A172 (cell line): ENCODE results near the gene HSPA4. TPM values are rescaled to one million over a fixed set of nuclear protein-coding genes. Genes with fewer than 3 reads are reported as not detected.
"Not testable (repeated sequence)": the region's sequence is repeated elsewhere in the genome, so short reads cannot be mapped to it uniquely, and the experiment has no call there.

ENCODE experiments used
- DNase-seq: peaks from one replicate; pipeline ENCODE4 v3.0.0-alpha.2; 2015; ENCODE audit warnings: low spot score
- total RNA-seq: library from RNA; depleted of rRNA; stranded (reverse); fragments of >200 nt; shearing (Covaris generic); gene quantifications from 2 replicates; pipeline ENCODE4 v1.2.3, GENCODE V29; 2014; rRNA removed

Gene HSPA4
- total RNA-seq: 227 and 236 TPM in 2 replicates

DNA sequence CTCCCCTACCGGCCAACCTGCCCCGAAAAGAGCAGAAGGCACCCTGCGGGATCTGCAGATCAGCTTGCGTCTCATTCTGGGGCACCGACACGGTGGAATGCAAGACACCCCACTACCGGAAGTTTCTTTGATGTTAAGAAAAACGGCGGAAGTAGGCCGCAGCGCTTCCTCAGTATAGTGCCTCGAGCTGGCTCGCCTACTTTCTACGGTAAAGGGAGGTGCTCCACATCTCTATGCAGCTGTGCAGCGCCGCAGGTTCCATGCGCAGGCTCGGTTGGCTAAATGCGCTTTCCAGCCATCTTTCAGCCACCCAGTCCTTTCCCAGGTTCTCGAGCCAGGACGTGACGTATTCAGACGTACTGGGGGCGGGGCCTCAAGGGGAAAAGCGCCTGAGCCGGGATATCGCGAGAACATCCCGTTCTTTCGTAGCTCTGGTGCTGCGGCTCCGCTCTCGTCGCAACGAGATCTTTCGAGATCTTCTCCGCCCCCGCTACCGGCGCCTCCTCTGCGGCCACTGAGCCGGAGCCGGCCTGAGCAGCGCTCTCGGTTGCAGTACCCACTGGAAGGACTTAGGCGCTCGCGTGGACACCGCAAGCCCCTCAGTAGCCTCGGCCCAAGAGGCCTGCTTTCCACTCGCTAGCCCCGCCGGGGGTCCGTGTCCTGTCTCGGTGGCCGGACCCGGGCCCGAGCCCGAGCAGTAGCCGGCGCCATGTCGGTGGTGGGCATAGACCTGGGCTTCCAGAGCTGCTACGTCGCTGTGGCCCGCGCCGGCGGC is at the start of gene HSPA4:
HSPA4 (plus strand) TSS at position 472 of the 775 bp plus-strand sequence; CDS start at position 710, 238 bp downstream.
- peak; percentile 98 for DNase-seq

- DNase-seq: no peak
Observed at GRCh38 chr5:133006653-133007052, 45.2 kb upstream of the HSPA4 start.

DNA sequence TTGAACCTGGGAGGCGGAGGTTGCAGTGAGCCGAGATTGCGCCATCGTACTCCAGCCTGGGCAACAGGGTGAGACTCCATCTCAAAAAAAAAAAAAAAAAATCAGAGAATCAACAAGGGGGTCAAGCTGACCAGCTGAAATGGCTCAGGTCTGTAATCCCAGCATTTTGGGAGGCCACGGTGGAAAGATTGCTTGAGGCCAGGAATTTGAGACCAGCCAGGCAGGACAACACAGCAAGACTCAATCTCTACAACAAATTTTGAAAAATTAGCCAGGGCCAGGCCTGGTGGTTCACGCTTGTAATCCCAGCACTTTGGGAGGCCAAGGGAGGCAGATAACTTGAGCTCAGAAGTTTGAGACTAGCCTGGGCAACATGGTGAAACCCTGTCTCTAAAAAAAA is 43.4 kb upstream of the HSPA4 start:
- DNase-seq: not testable (repeated sequence)

- DNase-seq: no peak
Observed at GRCh38 chr5:133015466-133015865, 36.3 kb upstream of the HSPA4 start.

DNA sequence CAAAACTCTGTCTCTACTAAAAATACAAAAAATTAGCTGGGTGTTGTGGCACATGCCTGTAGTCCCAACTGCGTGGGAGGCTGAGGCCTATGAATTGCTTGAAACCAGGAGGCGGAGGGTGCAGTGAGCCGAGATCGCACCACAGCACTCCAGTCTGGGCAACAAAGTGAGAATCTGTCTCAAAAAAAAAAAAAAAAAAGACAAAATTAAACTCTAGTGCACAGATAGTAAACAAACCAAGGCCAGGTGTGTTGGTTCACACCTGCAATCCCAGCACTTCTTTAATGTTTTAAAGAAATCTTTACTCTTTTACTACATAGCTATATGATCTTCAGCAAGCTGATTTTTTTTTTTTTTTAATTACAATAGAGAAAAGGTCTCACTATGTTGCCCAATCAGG is 33.8 kb upstream of the HSPA4 start:
- DNase-seq: no peak

DNA sequence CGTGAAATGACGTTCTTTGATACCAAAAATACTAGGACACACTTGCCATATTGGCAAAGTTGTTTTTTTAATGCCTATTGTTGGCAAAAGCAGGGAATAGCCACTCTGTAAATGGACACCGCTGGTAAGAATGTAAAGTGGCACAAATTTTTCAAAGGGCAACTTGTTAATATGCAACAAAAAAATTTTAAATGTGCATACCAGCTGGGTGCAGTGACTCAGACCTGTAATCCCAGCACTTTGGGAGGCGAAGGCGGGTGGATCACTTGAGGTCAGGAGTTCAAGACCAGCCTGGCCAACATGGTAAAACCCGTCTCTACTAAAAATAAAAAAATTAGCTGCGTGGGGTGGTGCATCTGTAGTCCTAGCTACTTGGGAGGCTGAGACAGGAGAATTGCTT is 32.3 kb upstream of the HSPA4 start:
- not testable (repeated sequence) for DNase-seq

GRCh38 chr5:133025804-133026663 is 25.8 kb upstream of the HSPA4 start, which contains the start of gene ZCCHC10:
Gene ZCCHC10 (minus strand): TSS chr5:133026549. CDS start chr5:133026537, 12 bp downstream.
- peak; percentile 89 for DNase-seq

GRCh38 chr5:133026664-133027153 is 25.1 kb upstream of the HSPA4 start:
- DNase-seq: no peak

DNA sequence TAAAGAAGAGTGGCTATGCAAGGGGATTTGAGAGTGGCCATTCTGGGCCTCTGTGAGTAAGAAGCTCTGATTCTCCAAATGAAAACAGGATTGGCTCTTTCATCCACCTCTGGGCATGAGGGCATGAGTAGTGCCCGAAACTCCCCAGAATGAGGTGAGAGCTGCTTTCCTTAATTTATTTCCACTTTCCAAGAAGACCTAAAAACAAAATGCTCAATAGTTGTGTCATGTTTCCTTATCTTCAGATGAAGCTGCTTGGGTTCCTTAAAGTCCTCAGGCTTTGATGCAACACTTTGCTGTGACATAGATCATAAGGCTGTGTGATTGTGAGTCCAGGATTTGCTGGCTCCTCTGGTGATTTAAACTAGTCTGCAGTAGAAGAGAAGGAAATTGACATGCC is 22.4 kb upstream of the HSPA4 start:
- DNase-seq: no peak

- DNase-seq: no peak
Observed at GRCh38 chr5:133030343-133031005, 21.3 kb upstream of the HSPA4 start.

DNA sequence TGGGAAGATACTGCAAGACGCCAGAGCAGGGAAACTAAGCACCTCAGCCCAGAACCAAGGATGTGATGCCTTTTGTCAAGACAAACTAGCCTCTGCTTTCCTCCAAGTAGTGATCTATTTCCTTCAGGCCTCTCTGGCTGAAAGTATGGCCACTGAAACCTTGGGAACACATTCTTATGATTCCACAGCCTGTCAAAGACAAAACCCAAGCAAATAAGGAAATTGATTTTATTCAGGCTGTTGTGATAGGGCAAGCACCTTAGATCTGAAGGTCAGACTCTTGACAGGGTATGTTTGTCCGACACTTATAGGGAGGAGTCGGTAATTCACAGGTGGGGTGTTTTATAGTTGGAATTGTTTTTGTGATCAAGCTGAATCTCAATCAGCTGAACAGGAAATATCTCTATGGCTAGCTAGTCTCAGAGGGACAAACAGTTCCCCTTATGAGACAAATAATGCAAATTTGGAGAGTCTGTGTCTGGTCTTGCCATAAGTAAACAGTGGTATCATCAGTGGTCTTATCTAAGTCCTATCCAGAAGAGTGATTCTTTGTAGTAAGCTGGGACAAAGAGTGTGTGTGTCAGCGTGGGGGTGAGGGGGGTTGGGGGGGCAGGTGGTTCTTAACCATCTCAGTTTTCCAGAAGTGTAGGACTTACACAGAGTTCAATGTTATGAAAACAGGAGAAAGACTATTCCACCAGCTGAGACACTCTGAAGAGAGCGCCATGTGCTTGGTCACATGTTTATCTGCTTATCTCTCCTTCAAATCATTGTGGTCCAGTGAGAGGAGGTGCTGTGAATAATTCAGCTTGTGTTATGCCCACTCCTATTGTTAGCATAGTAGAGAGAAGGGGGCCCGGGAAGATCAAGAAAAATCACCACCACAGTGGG is 18.7 kb upstream of the HSPA4 start:
- no peak for DNase-seq

GRCh38 chr5:133034064-133034463 is 17.7 kb upstream of the HSPA4 start:
- no peak for DNase-seq

DNA sequence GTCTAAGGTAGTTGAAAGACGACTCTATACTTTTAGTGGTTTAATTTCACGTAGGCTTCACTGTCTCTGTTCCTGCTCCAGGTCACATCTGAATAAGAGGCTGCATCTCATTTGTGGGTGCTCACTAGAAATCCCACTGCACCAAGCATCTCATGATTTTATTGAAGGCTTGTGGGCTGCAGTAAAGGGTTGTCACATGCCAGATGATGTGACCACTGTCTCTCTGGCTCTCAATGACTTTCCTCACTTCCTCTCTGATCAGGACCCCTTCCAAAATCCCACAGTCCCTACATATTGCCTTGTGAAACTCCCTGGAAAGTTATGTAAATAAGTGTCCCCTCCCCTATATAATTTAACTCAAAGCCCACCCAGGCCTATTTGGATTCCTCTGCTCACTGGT is 16.6 kb upstream of the HSPA4 start:
- DNase-seq: no peak

DNA sequence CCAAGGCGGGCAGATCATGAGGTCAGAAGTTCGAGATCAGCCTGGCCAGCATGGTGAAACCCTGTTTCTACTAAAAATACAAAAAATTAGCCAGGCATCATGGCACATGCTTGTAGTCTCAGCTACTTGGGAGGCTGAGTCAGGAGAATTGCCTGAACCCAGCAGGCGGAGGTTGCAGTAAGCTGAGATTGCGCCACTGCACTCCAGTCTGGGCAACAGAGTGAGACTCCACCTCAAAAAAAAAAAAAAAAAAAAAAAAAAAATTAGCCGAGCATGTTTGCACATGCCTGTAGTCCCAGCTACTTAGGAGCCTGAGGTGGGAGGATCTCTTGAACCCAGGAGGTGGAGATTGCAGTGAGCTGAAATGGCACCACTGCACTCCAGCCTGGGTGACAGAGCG is 15.1 kb upstream of the HSPA4 start:
- DNase-seq: not testable (repeated sequence)

DNA sequence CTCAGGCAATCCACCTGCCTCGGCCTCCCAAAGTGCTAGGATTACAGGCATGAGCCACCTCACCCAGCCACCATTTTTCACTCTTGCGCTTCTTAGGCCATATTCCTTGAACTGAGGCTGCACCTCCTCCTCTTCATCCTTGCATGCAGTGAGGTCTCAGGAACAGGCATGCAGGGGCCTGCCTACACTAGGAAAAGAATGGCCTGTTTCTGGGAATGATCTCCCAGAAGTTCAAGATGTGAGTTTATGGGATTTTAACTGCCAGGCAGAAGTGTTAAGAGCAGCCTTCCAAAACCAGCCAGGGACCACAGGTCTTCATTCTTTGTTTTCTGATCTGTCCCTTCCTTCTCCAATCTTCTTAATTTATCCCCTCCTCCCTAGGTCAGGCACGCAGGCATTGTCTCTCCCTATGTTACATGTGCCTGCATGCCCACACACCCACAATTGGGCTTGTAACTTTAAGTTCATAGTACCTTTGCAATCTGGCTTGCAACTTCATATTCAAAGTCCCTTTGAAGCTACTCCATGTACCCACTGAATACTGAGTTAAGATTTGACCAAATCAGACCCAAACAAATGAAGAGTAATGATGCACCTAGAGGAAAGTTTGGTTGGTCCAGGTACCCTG is 10.5 kb upstream of the HSPA4 start:
- DNase-seq: no peak

- DNase-seq: peak; percentile 47
Observed at GRCh38 chr5:133041910-133042309, 9.9 kb upstream of the HSPA4 start.

DNA sequence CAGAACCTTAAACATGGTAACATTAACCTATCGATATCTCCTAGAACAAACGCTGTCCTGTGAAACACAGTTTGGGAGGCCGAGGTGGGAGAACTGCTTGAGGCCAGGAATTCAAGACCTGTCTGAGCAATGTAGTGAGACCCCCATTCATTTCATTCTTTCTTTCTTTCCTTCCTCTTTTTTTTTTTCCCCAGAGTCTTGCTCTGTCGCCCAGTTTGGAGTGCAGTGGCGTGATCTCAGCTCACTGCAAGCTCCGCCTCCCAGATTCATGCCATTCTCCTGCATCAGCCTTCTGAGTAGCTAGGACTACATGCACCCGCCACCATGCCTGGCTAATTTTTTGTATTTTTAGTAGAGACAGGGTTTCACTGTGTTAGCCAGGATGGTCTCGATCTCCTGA is 5.3 kb upstream of the HSPA4 start:
- DNase-seq: not testable (repeated sequence)

GRCh38 chr5:133047404-133047803 is 4.4 kb upstream of the HSPA4 start:
- DNase-seq: no peak

DNA sequence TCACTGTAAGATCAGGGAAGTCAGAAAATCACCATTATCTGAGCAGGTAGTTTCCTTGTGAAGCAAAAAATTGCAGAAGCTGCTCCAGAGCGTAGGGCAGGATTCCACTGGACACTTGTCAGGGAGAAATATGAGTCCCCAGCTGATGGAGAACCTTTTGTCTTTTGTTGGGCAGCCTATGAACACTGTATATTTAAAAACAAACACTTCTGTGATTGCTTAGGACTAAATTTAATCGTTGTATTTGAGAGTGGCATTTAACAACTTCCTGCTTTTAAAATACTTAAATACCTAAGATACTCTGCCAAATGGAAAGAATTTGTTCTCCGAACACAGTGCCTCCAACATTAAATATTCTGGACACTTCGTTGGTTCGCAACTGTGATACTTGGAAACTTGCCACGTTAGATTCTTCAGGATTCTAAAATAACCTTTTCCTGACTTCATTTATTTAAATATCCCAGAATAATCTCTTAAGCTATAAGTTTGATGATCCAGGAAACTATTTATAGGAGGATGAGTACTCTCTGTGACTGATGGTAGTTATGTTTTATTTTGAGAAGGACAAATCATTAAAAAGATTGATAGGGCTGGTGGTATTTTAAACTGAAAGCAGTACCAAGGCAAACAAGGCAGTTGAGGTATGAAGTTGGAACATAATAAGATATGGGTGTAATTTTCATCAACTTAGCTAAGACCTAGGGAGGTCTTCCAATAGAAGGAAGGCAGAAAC is 2.7 kb upstream of the HSPA4 start:
- no peak for DNase-seq

DNA sequence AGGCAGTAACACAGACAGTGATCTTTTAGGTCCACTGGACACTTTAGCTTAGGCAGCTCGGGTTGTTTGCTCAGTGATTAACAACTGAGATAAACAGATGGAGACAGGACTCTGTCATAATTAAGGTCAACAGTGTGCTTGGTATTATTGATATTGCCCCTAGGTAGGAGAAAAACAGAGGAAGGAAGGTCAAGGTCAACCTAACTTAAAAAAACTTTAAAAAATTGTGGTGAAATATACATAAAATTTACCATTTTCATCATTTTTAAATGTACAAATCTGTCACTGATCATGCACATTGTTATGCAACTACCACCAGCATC is 2.1 kb upstream of the HSPA4 start:
- no peak for DNase-seq
